ENCODE measurements around the gene PPP2R5E. TPM values are rescaled to one million over a fixed set of nuclear protein-coding genes. Genes with fewer than 3 reads are reported as not detected.

PPP2R5E gene
- total RNA-seq, 3 donors from 2014 or later (not counting 1 experiment from before 2014, with no cell fraction given) = 57.4 to 64.1 (median 62.4) TPM

GRCh38 chr14:63545431-63545830 is 2.3 kb upstream of the PPP2R5E start:
- H3K36me3 ChIP-seq (ENCODE audit: control insufficient read depth, insufficient read depth, low read length) = no peaks in the 10 kb centered on the region
- DNase-seq (no peak), ATAC-seq (no peak)
- no peak overlapping the region for H3K4me3 ChIP-seq (ENCODE audit: low read length)
- Mint-ChIP-seq H3K27ac (no peak overlapping the region), H3K4me3 (no peak overlapping the region), H3K9me3 (no peaks in the 10 kb centered on the region), H3K36me3 (no peaks in the 10 kb centered on the region), H3K4me1 (peaks cover 28 to 34% of the 10 kb centered on the region in 2 donors), H3K27me3 (ENCODE audit: low read depth in 2 of 2) (no peaks in the 10 kb centered on the region)
- no peak for TF ChIP-seq CTCF (IDR thresholded peaks at IDR 0.05)
- intact Hi-C loops (cut with micrococcal nuclease) = no loop called here
- H3K27me3 ChIP-seq (ENCODE audit: control insufficient read depth, insufficient read depth, low read length) = no peaks in the 10 kb centered on the region
- H3K9me3 ChIP-seq (ENCODE audit: control insufficient read depth, insufficient read depth, low read length) = no peaks in the 10 kb centered on the region
- 100% methylated on average over 1 of the region's 3 CpGs for WGBS (ENCODE audit: insufficient coverage)
- peaks cover 12% of the 10 kb centered on the region for H3K4me1 ChIP-seq (ENCODE audit: control insufficient read depth, insufficient read depth, low read length)
- H3K27ac ChIP-seq (ENCODE audit: low read length) = no peak overlapping the region

GRCh38 chr14:63544591-63545299 is 1.6 kb upstream of the PPP2R5E start:
- DNase-seq = no peak
- intact Hi-C loops (cut with micrococcal nuclease) = no loop called here
- Mint-ChIP-seq H3K27ac (peak overlapping the region in 1 of 2 donors; percentile 92), H3K9me3 (no peaks in the 10 kb centered on the region), H3K4me1 (peaks cover 28 to 34% of the 10 kb centered on the region in 2 donors), H3K27me3 (ENCODE audit: low read depth in 2 of 2) (no peaks in the 10 kb centered on the region), H3K4me3 (peak overlapping the region; percentile 99), H3K36me3 (no peaks in the 10 kb centered on the region)
- Histone ChIP-seq H3K4me1 (ENCODE audit: control insufficient read depth, insufficient read depth, low read length) (peaks cover 12% of the 10 kb centered on the region), H3K4me3 (ENCODE audit: low read length) (no peak overlapping the region), H3K27ac (ENCODE audit: low read length) (no peak overlapping the region), H3K36me3 (ENCODE audit: control insufficient read depth, insufficient read depth, low read length) (no peaks in the 10 kb centered on the region), H3K27me3 (ENCODE audit: control insufficient read depth, insufficient read depth, low read length) (no peaks in the 10 kb centered on the region), H3K9me3 (ENCODE audit: control insufficient read depth, insufficient read depth, low read length) (no peaks in the 10 kb centered on the region)
- 55% methylated on average over 4 of the region's 6 CpGs for WGBS (ENCODE audit: insufficient coverage)
- no peak for TF ChIP-seq CTCF (IDR thresholded peaks at IDR 0.05)
- no peak for ATAC-seq

GRCh38 chr14:63543826-63544406 is 739 bp upstream of the PPP2R5E start:
- Mint-ChIP-seq H3K27ac (peak overlapping the region; percentile 92), H3K4me1 (peaks cover 28 to 34% of the 10 kb centered on the region in 2 donors), H3K9me3 (no peaks in the 10 kb centered on the region), H3K4me3 (peak overlapping the region; percentile 99), H3K36me3 (peaks cover 6% of the 10 kb centered on the region), H3K27me3 (ENCODE audit: low read depth in 2 of 2) (no peaks in the 10 kb centered on the region)
- peaks cover 6% of the 10 kb centered on the region for H3K36me3 ChIP-seq (ENCODE audit: control insufficient read depth, insufficient read depth, low read length)
- peaks cover 12% of the 10 kb centered on the region for H3K4me1 ChIP-seq (ENCODE audit: control insufficient read depth, insufficient read depth, low read length)
- ATAC-seq (peak in 1 of 3 donors; percentile 20), DNase-seq (no peak)
- H3K27ac ChIP-seq (ENCODE audit: low read length) = peak overlapping the region; percentile 86
- TF ChIP-seq CTCF (IDR thresholded peaks at IDR 0.05) = no peak
- no peaks in the 10 kb centered on the region for H3K27me3 ChIP-seq (ENCODE audit: control insufficient read depth, insufficient read depth, low read length)
- H3K9me3 ChIP-seq (ENCODE audit: control insufficient read depth, insufficient read depth, low read length) = no peaks in the 10 kb centered on the region
- H3K4me3 ChIP-seq (ENCODE audit: low read length) = peak overlapping the region; percentile 92
- intact Hi-C loops (cut with micrococcal nuclease) = loop anchor here (1.0 to 2.0 kb wide), 5 partner anchors 34 to 155 kb away; partner anchors contain the start of gene WDR89
- under 1% methylated on average over 20 of the region's 22 CpGs for WGBS (ENCODE audit: insufficient coverage)

Measured in natural killer cell (primary cell).